GDM1 (cell line): ENCODE data around the gene APLP1.
"Not testable (repeated sequence)": the region's sequence is repeated elsewhere in the genome, so short reads cannot be mapped to it uniquely, and the experiment has no call there.

ENCODE experiments used
- DNase-seq: peaks from one replicate; lab custom pipeline; 2025; lab: John Stamatoyannopoulos, UW

APLP1 gene

DNA sequence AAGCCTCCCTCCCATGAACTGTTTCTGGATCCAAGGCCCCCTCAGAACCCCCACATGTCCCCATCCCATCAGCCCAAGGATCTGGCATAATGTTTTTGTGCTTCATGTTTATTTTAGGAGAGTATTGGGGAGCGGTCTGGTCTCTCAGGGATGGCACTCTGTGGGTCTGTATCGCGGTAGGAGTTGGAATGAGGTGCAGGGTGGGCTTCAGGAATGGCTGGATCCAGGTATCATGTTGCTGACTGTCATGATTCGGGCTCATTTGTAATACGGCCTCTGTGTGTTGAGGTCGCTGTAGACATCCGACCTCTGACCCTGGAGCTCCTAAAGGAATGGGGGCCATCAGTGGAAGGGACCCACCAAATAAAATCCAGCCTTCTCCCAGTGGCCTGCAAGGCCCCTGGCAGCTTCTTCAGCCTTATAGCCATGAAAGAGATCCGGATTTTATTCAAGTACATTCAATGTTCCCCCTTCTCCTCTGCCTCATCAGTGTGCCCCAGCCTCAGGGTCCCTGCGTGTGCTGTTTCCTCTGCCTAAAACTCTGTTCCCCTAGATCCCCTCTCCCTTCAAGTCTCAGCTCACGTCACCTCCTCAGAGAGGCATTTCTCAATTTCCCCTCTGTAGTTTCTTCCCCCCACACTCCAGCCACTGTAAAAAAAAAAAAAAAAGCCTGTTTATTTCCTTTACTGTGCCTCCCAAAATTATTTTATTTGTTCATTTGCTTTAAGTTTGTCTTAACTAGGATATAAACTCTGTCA, 36.1 kb downstream of the APLP1 start:
- DNase-seq, result no peak

DNA sequence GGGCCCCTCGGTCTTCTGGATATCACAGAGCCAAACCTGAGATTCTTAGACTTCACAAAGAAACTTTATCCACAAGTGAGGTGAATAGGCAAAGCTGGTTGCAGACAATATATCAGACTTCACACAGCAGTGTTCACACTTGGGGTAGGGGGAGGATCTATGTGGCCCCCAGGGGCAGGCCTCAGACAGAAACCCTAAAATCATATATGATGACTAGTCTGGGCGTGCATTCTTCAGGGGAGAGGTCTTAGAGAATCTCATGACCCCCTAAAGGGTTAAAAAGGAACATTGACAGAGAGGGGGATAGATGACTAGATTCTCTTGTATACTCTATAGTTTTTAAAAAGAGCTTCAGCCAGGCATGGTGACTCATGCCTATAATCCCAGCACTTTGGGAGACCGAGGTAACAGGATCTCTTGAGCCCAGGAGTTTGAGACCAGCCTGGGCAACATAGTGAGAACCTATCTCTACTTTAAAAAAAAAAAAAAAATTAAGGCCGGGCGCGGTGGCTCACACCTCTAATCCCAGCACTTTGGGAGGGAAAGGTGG, 36.9 kb downstream of the APLP1 start:
- DNase-seq, result no peak

GRCh38 chr19:35907377-35907745, 39.0 kb downstream of the APLP1 start:
- no peak for DNase-seq

GRCh38 chr19:35908010-35908441, 39.7 kb downstream of the APLP1 start, which contains the start of gene TYROBP:
TSS of gene TYROBP (minus strand) at chr19:35908295. CDS start at chr19:35908228, 67 bp downstream.
- DNase-seq, result peak; percentile 32

DNA sequence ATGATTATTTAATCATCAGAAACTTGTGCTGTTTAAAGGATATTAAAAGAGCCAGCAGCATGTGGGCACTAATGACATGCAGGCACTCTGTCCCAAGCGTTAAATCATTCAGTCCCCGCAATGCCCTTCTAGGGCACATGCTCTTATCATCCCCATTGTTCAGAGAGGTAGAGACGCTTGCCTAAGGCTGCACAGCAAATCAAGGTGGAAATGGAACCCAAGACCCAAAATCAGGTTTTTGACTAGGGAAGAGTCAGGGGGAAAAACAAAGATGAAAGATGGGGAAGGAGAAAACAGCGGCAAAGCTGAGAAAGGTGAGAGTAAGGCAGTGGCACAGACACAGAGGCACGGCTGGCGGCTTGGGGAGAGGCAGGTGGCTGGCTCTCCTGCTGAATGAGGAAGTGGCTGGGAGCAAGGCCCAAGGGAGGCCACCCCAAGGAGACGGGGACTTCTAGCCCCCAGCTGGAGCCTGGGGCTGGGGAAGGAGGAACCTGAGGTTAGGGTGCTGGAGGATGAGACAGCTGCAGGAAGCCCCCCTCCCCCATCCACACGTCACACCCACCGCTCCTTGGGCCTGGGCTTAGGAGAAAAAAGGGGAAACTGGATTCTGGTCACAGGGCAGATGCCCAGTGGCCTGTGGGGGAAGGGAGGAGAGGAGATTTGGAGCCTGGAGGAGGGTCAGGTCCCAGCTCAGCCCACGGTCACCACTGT, 40.8 kb downstream of the APLP1 start:
- DNase-seq, result peak; percentile 98

DNA sequence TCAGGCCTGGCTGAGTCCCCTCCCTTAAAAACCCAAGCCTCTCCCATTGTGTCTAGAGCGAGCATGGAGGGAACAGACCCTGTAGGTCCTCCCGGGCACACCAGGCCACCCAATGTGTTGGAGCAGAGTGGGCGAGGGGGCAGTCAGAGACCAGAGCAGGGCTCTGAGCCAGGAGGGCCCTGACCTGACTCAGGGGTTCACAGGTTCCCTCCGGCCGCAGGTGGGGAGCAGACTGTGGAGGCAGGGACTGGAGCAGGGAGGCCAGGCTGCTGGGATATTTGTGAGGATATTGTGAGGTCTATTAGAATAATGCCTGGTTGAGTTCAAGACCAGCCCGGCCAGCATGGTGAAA, 41.3 kb downstream of the APLP1 start:
- DNase-seq, result no peak

DNA sequence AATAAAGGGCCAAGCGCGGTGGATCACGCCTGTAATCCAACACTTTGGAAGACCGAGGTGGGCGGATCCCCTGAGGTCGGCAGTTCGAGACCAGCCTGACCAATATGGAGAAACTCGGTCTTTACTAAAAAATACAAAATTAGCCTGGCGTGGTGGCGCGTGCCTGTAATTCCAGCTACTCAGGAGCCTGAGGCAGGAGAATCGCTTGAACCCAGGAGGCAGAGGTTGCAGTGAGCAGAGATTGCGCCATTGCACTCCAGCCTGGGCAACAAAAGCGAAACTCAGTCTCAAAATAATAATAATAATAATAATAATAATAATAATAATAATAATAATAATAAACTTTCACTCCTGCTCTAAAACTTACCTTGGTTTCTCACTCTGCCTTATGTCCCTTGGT, 42.0 kb downstream of the APLP1 start:
- not testable (repeated sequence) for DNase-seq

- peak; percentile 12 for DNase-seq
These were observed 42.8 kb downstream of the APLP1 start for GRCh38 chr19:35911173-35911572.

- no peak for DNase-seq
These were observed 43.4 kb downstream of the APLP1 start for GRCh38 chr19:35911790-35912189.

DNA sequence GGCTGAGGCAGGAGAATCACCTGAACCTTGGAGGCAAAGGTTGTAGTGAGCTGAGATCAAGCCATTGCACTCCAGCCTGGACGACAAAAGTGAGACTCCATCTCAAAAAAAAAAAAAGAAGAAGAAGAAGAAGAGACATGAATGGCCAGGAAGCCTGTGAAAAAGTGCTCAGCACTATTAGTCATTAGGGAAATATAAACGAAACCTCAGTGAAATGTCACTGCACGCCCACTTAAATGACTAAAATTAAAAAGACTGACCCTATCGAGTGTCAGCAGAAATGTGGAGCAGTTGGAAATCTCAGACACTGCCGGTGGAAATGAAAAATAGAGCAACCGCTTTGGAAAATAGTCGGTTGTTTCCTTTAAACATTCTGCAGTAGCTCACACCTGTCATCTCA, 45.2 kb downstream of the APLP1 start:
- no peak for DNase-seq

DNA sequence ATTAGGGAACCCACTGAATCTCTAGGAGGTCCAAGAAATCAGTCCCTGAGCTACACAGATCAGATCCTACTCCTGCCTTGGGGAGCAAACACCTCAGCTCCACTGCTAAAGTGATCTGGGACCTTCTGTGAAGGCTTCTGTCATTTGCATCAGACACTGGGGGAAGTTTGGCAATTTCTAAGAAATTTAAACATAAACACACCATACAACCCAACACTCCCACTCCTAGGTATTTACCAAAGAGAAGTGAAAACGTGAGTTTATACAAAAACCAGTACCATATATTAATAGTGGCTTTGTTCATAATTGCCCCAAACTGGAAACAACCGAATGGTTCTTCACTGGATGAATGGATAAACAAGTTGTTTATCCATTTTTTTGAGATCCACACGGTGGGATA, 47.1 kb downstream of the APLP1 start:
- DNase-seq, result no peak

DNA sequence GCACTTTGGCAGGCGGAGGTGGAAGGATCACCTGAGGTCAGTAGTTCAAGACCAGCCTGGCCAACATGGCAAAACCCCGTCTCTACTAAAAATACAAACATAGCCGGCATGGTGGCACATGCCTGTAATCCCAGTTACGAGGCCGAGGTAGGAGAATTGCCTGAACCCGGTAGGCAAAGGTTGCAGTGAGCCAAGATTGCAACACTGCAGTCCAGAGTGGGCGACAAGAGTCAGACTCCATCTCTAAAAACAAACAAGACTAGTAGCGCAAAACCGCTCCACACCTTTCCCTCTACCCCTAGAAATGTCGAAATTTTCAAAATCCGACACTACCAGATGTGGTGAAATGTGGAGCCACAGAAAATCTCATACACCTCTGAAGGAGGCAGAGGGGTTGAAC, 50.9 kb downstream of the APLP1 start:
- DNase-seq, result no peak

GRCh38 chr19:35921012-35921411, 52.6 kb downstream of the APLP1 start:
- DNase-seq, result no peak

GRCh38 chr19:35925501-35925900, 57.1 kb downstream of the APLP1 start:
- no peak for DNase-seq

- no peak for DNase-seq
These were observed 60.1 kb downstream of the APLP1 start for GRCh38 chr19:35928507-35928906.
